ENCODE measurements around the gene ABCC3. TPM values are rescaled to one million over a fixed set of nuclear protein-coding genes. Genes with fewer than 3 reads are reported as not detected.

ABCC3 gene
- total RNA-seq, 1 donor from 2014 or later, result not detected

DNA sequence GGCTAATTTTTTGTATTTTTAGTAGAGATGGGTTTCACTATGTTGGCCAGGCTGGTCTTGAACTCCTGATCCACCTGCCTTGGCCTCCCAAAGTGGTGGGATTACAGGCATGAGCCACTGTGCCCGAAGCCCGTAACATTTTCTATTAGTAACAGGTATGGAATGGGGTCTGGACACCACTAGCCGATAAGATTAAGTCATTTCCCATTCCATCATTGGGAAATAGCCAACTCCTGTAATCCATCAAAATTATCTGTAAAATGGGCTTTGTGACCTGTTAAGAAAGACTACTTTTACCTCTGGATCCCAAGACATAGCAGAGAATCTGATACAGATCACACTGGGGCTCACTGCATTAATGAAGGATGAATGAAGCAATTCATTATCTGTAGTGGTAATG, 80.8 kb downstream of the ABCC3 start:
- Mint-ChIP-seq H3K4me1 (ENCODE audit: low read depth, unreplicated experiment) (peaks cover 2% of the 10 kb centered on the region), H3K27me3 (ENCODE audit: unreplicated experiment) (no peaks in the 10 kb centered on the region), H3K36me3 (ENCODE audit: unreplicated experiment) (no peaks in the 10 kb centered on the region), H3K9me3 (ENCODE audit: unreplicated experiment) (peaks cover 4% of the 10 kb centered on the region), H3K4me3 (ENCODE audit: unreplicated experiment) (no peak overlapping the region), H3K27ac (ENCODE audit: unreplicated experiment) (no peak overlapping the region)
- DNase-seq, result no peak
- TF ChIP-seq, protein P1, sequence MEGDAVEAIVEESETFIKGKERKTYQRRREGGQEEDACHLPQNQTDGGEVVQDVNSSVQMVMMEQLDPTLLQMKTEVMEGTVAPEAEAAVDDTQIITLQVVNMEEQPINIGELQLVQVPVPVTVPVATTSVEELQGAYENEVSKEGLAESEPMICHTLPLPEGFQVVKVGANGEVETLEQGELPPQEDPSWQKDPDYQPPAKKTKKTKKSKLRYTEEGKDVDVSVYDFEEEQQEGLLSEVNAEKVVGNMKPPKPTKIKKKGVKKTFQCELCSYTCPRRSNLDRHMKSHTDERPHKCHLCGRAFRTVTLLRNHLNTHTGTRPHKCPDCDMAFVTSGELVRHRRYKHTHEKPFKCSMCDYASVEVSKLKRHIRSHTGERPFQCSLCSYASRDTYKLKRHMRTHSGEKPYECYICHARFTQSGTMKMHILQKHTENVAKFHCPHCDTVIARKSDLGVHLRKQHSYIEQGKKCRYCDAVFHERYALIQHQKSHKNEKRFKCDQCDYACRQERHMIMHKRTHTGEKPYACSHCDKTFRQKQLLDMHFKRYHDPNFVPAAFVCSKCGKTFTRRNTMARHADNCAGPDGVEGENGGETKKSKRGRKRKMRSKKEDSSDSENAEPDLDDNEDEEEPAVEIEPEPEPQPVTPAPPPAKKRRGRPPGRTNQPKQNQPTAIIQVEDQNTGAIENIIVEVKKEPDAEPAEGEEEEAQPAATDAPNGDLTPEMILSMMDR (IDR thresholded peaks at IDR 0.05; ENCODE audit: partially characterized antibody, unreplicated experiment), result no peak

DNA sequence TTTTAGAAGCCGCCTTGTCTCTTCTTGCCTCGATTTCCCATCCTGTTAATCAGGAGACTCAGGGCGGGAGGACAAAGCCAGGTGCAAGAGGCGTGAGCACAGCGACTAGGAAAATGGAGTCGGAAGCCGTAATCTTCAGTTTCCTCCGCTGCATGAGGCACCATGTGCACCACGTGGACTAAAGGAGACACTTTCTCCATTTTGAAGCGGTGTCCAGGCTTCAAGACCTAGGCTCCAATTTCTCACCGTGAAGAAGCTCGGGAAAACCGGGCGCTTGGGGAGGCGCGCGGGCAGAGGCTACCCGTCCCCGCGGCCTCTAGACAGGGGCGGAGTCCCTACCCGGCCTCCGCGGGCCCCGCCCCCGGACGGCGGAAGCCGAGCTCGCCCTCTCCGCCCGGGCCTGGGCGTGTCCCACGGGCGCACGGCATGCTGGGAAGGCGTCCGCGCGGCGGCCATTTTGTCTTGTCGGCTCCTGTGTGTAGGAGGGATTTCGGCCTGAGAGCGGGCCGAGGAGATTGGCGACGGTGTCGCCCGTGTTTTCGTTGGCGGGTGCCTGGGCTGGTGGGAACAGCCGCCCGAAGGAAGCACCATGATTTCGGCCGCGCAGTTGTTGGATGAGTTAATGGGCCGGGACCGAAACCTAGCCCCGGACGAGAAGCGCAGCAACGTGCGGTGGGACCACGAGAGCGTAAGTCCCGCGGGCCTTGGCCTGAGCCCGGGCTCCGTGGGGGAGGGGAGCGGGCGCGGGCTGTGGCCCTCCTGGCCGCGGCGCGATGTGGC, 84.7 kb downstream of the ABCC3 start, which contains the start of gene LUC7L3:
TSS of gene LUC7L3 (plus strand) at position 460 of the 780 bp plus-strand sequence. CDS start at position 590, 130 bp downstream.
- H3K4me3 Mint-ChIP-seq (ENCODE audit: unreplicated experiment), result peak within 1 kb of the TSS; percentile 91
- no peaks in the 10 kb centered on the region for H3K27me3 Mint-ChIP-seq (ENCODE audit: unreplicated experiment)
- H3K9me3 Mint-ChIP-seq (ENCODE audit: unreplicated experiment), result peaks cover 2% of the 10 kb centered on the region
- no peaks in the 10 kb centered on the region for H3K36me3 Mint-ChIP-seq (ENCODE audit: unreplicated experiment)
- peaks cover 13% of the 10 kb centered on the region for H3K4me1 Mint-ChIP-seq (ENCODE audit: low read depth, unreplicated experiment)
- TF ChIP-seq, protein P1 (IDR thresholded peaks at IDR 0.05; ENCODE audit: partially characterized antibody, unreplicated experiment), result no peak
- DNase-seq, result peak; percentile 96
- peak within 1 kb of the TSS; percentile 99 for H3K27ac Mint-ChIP-seq (ENCODE audit: unreplicated experiment)

DNA sequence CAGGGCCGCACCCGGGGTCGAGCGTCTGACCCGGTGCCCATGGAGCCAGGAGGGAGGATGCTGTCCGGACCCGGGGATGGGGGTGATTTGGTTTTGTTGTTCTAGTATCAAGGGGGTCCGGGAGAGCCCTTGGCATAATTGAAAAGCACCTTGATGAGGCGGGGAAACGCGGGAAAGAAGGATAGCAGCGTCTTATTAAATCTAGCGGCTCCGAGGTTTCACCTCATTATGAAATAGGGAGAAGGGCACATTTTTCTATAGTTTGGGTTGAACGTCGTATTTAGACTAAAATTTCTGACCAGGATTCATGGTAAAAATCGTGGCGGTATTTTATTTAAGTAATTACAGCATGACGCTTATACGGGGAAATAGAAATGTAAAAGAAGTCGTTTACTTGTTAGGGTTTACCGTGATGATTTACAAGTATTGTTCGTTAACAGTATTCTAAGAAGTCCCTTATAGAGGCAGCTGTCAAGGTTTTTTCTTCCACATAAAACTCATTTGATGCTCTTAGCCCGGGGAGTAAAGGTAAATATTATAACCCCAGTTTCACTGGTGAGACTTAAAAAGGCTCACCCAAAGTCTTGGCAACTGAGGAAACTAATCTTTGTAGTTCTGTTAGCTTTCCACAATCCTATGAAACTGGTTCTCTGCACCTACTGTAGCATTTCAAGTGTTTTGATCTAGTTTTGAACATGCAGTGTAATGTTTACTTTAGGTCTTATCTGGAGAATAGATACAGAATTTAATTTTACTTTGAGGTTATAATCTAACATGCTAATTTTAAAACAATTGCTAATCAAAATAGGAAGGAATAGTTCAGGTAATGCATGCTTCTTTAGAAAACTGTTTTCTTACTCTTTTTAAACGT, 85.5 kb downstream of the ABCC3 start:
- TF ChIP-seq, protein P1 (IDR thresholded peaks at IDR 0.05; ENCODE audit: partially characterized antibody, unreplicated experiment), result no peak
- H3K27me3 Mint-ChIP-seq (ENCODE audit: unreplicated experiment), result no peaks in the 10 kb centered on the region
- peaks cover 13% of the 10 kb centered on the region for H3K4me1 Mint-ChIP-seq (ENCODE audit: low read depth, unreplicated experiment)
- H3K27ac Mint-ChIP-seq (ENCODE audit: unreplicated experiment), result peak overlapping the region; percentile 86
- peaks cover 2% of the 10 kb centered on the region for H3K9me3 Mint-ChIP-seq (ENCODE audit: unreplicated experiment)
- no peak for DNase-seq
- no peaks in the 10 kb centered on the region for H3K36me3 Mint-ChIP-seq (ENCODE audit: unreplicated experiment)
- H3K4me3 Mint-ChIP-seq (ENCODE audit: unreplicated experiment), result peak overlapping the region; percentile 91

DNA sequence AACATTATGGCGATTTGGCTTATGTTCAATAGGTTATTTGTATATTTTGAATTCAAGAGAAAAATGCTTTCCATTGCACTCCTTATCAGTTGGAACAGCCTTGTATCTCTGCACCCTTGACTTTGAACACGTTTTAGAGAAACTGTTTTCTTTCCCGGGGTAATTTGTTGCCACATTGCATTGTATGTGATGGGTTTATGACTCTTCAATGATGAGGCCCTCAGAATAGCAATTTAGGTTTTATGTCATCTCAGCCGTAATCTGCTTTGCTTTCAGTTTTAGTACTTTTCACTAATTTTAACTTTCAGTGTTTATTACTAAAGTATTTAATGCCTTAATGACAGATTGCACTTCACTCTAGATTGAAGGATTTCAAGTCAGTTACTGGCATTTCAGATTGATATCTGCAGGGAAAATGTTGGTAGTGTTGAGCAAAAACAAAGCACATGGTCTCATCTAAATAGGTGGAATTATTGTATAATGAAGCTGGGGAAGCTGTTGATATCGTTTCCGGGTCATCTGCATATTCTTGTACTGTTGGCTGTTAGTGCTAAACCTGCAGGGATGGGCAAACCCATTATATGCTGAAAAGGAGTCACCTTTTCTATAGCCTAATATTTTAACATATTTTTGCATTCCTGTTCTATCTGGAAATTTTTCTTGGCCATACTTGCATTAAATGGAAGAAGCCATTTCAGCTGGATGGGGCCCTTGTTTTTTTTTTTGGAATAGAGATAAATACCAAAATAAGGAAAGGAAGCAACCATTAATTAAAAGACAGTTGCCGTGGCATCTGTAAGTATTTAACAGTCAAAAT, 86.7 kb downstream of the ABCC3 start:
- H3K4me3 Mint-ChIP-seq (ENCODE audit: unreplicated experiment), result peak overlapping the region; percentile 91
- TF ChIP-seq, protein P1 (IDR thresholded peaks at IDR 0.05; ENCODE audit: partially characterized antibody, unreplicated experiment), result no peak
- no peaks in the 10 kb centered on the region for H3K36me3 Mint-ChIP-seq (ENCODE audit: unreplicated experiment)
- no peaks in the 10 kb centered on the region for H3K27me3 Mint-ChIP-seq (ENCODE audit: unreplicated experiment)
- peak overlapping the region; percentile 44 for H3K27ac Mint-ChIP-seq (ENCODE audit: unreplicated experiment)
- no peak for DNase-seq
- H3K4me1 Mint-ChIP-seq (ENCODE audit: low read depth, unreplicated experiment), result peaks cover 13% of the 10 kb centered on the region
- peaks cover 2% of the 10 kb centered on the region for H3K9me3 Mint-ChIP-seq (ENCODE audit: unreplicated experiment)
